NCI-H1048 (cell line): ENCODE measurements around the gene UCP3.
A peak's percentile ranks its signal among the peaks of the same experiment; 100 is the strongest.
"Not testable (repeated sequence)": the region's sequence is repeated elsewhere in the genome, so short reads cannot be mapped to it uniquely, and the experiment has no call there.

ENCODE experiments used
- DNase-seq: peaks from one replicate; lab custom pipeline; 2025; lab: John Stamatoyannopoulos, UW

Gene UCP3

GRCh38 chr11:74000307-74001133, 8.4 kb downstream of the UCP3 start:
- no peak for DNase-seq

GRCh38 chr11:73999581-74000306, 9.1 kb downstream of the UCP3 start:
- no peak for DNase-seq

- DNase-seq: no peak
Measured at GRCh38 chr11:73998846-73999575, 9.9 kb downstream of the UCP3 start.

DNA sequence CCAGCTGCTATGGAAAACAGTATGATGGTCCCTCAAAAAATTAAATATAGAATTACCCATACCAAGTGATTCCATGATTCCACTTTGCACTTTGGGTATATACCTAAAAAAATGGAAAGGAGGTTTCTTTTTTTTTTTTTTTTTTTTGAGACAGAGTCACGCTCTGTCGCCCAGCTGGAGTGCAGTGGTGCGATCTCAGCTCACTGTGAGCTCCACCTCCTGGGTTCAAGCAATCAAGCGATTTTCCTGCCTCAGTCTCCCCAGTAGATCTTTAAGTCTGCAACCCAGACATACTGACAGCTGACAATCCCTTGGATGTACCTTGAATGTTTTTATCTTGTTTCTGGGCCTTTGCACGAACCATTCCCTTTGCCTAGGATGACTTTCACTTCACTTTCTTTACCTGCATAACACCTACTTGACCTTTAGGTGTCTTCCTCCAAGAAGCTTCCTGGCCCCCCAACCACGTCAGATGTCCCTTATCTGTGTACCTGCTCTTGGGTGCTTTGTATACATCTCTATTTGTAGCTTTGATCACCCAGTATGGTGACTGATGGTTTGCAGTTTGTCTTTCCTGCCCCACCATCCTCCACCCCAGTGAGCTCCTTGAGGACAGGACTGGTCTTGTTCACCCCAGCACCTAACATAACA, 11.6 kb downstream of the UCP3 start:
- no peak for DNase-seq

DNA sequence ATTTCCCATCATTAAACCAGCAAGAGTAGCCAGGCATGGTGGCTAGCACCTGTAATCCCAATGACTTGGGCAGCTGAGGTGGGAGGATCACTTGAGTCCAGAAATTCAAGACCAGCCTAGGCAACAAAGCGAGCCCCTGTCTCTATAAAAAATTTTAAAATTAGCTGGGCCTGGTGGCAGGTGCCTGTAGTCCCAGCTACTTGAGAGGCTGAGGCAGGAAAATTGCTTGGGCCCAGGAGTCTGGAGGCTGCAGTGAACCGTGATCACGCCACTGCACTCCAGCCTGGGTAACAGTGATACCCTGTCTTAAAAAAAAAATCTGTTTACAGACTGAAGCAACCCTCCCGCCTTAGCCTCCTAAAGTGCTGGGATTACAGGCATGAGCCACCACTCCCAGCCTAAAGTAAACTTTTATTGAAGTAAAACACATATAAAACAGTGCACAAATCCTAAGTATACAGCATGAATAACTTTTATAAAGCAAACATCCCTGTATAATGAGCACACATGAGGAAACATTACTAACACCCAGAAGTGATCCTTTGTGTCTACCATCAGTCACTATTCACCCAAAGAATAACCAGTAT, 12.6 kb downstream of the UCP3 start:
- no peak for DNase-seq

GRCh38 chr11:73995731-73996130, 13.2 kb downstream of the UCP3 start:
- DNase-seq: no peak

GRCh38 chr11:73995247-73995646, 13.6 kb downstream of the UCP3 start:
- DNase-seq: no peak

GRCh38 chr11:73991471-73992006, 17.3 kb downstream of the UCP3 start:
- DNase-seq: no peak

GRCh38 chr11:73990730-73991129, 18.2 kb downstream of the UCP3 start:
- no peak for DNase-seq

GRCh38 chr11:73989156-73989555, 19.7 kb downstream of the UCP3 start:
- no peak for DNase-seq

GRCh38 chr11:73988227-73988626, 20.7 kb downstream of the UCP3 start:
- DNase-seq: no peak

DNA sequence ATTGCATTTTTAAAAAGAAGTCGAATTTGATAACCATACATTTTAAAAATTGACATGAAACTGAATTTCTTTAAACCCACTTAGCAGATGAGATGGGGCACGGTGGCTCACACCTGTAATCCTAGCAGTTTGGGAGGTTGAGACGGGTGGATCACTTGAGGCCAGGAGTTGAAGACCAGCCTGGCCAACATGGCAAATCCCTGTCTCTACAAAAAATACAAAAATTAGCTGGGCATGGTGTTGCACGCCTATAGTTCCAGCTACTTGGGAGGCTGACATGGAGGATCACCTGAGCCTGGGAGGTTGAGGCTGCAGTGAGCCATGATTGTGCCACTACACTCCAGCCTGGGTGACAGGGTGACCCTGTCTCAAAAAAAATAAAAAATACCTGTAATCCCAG, 23.2 kb downstream of the UCP3 start:
- not testable (repeated sequence) for DNase-seq

GRCh38 chr11:73983741-73984538, 24.9 kb downstream of the UCP3 start:
- no peak for DNase-seq

DNA sequence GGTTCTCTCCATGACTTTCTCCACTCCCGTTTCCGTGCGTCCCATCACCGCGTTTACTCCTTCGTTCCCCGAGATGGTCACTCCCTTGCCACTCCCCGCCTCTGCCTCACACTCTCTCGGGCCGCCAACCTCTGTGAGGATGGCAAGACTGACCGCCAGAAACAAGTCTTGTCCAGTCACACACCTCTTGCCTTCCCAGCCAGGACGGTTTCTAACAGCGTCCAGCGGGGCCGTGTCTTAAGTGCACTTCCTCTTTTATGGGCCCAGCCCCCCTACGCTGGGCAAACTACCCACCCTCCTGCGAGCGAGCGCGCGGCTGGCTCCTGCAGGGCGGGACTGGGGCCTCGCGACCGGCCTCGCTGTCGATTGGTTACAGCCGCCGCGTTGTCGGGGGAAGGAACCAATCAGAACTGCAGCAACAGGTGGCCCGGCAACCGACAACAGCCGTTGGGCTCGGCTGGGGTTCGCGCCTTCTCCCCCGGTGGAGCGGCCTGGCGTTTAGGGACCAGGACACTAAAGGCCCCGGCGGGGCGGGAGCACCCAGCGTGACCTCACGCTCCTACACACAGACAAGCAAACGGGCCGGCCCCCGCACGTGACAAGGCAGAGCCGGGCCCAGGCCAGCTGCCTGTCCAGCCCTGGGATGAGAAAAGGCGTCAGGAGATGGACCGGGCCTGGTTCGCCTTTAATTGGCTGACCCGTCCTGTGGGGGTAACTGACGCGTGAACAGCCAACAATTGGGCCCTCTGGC, 25.7 kb downstream of the UCP3 start:
- DNase-seq: peak; percentile 75

GRCh38 chr11:73982595-73982989, 26.3 kb downstream of the UCP3 start, which contains the start of gene UCP2:
Gene UCP2 (minus strand): TSS chr11:73982843. CDS start chr11:73978378, 4,465 bp downstream.
- DNase-seq: peak; percentile 58

- DNase-seq: no peak
Measured at GRCh38 chr11:73981051-73981805, 27.7 kb downstream of the UCP3 start.

- no peak for DNase-seq
Measured at GRCh38 chr11:73980001-73980961, 28.6 kb downstream of the UCP3 start.

DNA sequence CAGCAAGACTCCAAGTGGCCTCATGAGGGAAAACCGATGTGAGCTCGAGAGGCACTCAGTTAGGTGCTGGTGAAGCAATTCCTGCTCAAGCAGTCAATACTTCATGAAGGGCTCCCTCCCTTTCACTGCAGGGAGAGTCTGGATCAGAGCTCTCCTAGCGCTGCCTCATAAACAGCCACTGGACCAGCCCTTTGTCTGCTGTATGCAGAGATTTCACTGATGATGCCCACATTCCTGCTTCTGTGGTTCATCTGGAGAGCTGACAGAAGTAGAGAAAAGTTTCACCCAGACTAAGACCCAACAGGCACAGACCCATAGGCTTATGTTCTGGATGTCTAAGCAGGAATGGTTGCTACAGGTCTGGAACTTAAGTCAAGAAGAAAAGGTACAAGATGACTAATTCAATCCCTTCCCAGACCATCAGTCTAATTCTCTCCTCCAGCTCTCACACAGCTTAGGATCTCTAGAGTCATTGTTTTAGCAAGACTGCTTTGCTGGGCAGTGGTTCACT, 30.3 kb downstream of the UCP3 start:
- DNase-seq: no peak
